NCI-H2171 (cell line): ENCODE results near the gene NR1H4.
"Not testable (repeated sequence)": the region's sequence is repeated elsewhere in the genome, so short reads cannot be mapped to it uniquely, and the experiment has no call there.

Experiments used
- DNase-seq: peaks from one replicate; lab custom pipeline; 2025; lab: John Stamatoyannopoulos, UW

Gene NR1H4

GRCh38 chr12:100573292-100574186 lies 99.9 kb downstream of the NR1H4 start, which contains the start of gene GAS2L3:
GAS2L3 (plus strand) TSS chr12:100573684; CDS start chr12:100594905, 21,221 bp downstream.
- peak; percentile 69 for DNase-seq

- DNase-seq: no peak
Measured at GRCh38 chr12:100574187-100575074, 100.8 kb downstream of the NR1H4 start.

GRCh38 chr12:100576331-100577036 lies 102.8 kb downstream of the NR1H4 start:
- DNase-seq: no peak

GRCh38 chr12:100578923-100579322 lies 105.3 kb downstream of the NR1H4 start:
- no peak for DNase-seq

- DNase-seq: no peak
Measured at GRCh38 chr12:100579844-100580243, 106.2 kb downstream of the NR1H4 start.

- no peak for DNase-seq
Measured at GRCh38 chr12:100584256-100584655, 110.6 kb downstream of the NR1H4 start.

- no peak for DNase-seq
Measured at GRCh38 chr12:100591979-100592378, 118.3 kb downstream of the NR1H4 start.

GRCh38 chr12:100593490-100593889 lies 119.8 kb downstream of the NR1H4 start:
- DNase-seq: no peak

GRCh38 chr12:100601626-100602025 lies 128.0 kb downstream of the NR1H4 start:
- no peak for DNase-seq

- not testable (repeated sequence) for DNase-seq
Measured at GRCh38 chr12:100602997-100603396, 129.3 kb downstream of the NR1H4 start.

- DNase-seq: no peak
Measured at GRCh38 chr12:100608776-100609175, 135.1 kb downstream of the NR1H4 start.

- no peak for DNase-seq
Measured at GRCh38 chr12:100610666-100611430, 137.2 kb downstream of the NR1H4 start.

GRCh38 chr12:100612606-100613005 lies 138.9 kb downstream of the NR1H4 start:
- DNase-seq: no peak
